HEK293T (cell line): Measurements from ENCODE around the gene MAMLD1.

ENCODE experiments used
- CTCF ChIA-PET: fragments of 350-600 bp; formaldehyde crosslinking; extraction: SDS; loops from one replicate; lab custom pipeline; 2021; ENCODE audit warnings: antibody characterized with exemption, inconsistent platforms; lab: Yijun Ruan, JAX
- POLR2A ChIA-PET: fragments of 350-600 bp; formaldehyde crosslinking; extraction: SDS; loops from one replicate; lab custom pipeline; 2020; ENCODE audit warnings: antibody characterized with exemption, inconsistent platforms; lab: Yijun Ruan, JAX
- DNase-seq: peaks from one replicate; pipeline ENCODE4 v3.0.0; 2012; ENCODE audit warnings: mixed read lengths; ENCODE audit errors: extremely low spot score
- ARNT ChIP-seq: fragments of 450-650 bp; IDR thresholded peaks from 2 replicates; pipeline ENCODE4 v1.6.1; 2017; ENCODE audit warnings: mild to moderate bottlenecking
- BHLHE40 ChIP-seq: fragments of 450-650 bp; IDR thresholded peaks from 2 replicates; pipeline ENCODE4 v1.6.1; 2016; ENCODE audit warnings: mild to moderate bottlenecking, moderate library complexity, borderline replicate concordance
- CTBP1 ChIP-seq: fragments of 450-650 bp; IDR thresholded peaks from 2 replicates; pipeline ENCODE4 v1.6.1; 2016; ENCODE audit warnings: borderline replicate concordance
- ELF4 ChIP-seq: fragments of 450-650 bp; IDR thresholded peaks from 2 replicates; pipeline ENCODE4 v1.6.1; 2017; ENCODE audit warnings: antibody characterized with exemption
- FOXA1 ChIP-seq: fragments of 450-650 bp; IDR thresholded peaks from 2 replicates; pipeline ENCODE4 v1.6.1; 2016; ENCODE audit warnings: mild to moderate bottlenecking
- FOXK2 ChIP-seq: fragments of 450-650 bp; IDR thresholded peaks from 2 replicates; pipeline ENCODE4 v1.6.1; 2016; ENCODE audit warnings: mild to moderate bottlenecking
- FOXM1 ChIP-seq: fragments of 450-650 bp; IDR thresholded peaks from 2 replicates; pipeline ENCODE4 v1.6.1; 2017; ENCODE audit warnings: mild to moderate bottlenecking, borderline replicate concordance
- HDGF ChIP-seq: fragments of 450-650 bp; IDR thresholded peaks from 2 replicates; pipeline ENCODE4 v1.6.1; 2017; ENCODE audit warnings: antibody characterized with exemption, borderline replicate concordance
- L3MBTL2 ChIP-seq: fragments of 450-650 bp; conservative IDR thresholded peaks from 2 replicates; pipeline ENCODE4 v1.6.1; 2016; ENCODE audit warnings: mild to moderate bottlenecking
- LEF1 ChIP-seq: fragments of 450-650 bp; IDR thresholded peaks from 2 replicates; pipeline ENCODE4 v1.6.1; 2017; ENCODE audit warnings: mild to moderate bottlenecking, borderline replicate concordance
- NFRKB ChIP-seq: fragments of 450-650 bp; IDR thresholded peaks from 2 replicates; pipeline ENCODE4 v1.6.1; 2016; ENCODE audit warnings: mild to moderate bottlenecking, moderate library complexity
- PKNOX1 ChIP-seq: fragments of 450-650 bp; IDR thresholded peaks from 2 replicates; pipeline ENCODE4 v1.6.1; 2016
- SP1 ChIP-seq: fragments of 450-650 bp; IDR thresholded peaks from 2 replicates; pipeline ENCODE4 v1.6.1; 2017
- SUZ12 ChIP-seq: fragments of 450-650 bp; IDR thresholded peaks from 2 replicates; pipeline ENCODE4 v1.6.1; 2016; ENCODE audit warnings: mild to moderate bottlenecking
- TARDBP ChIP-seq: fragments of 450-650 bp; IDR thresholded peaks from 2 replicates; pipeline ENCODE4 v1.6.1; 2016
- ZNF384 ChIP-seq: fragments of 450-650 bp; IDR thresholded peaks from 2 replicates; pipeline ENCODE4 v1.6.1; 2016

MAMLD1 gene

GRCh38 chrX:150408561-150408960, 45.4 kb downstream of the MAMLD1 start:
- ChIA-PET POLR2A (no interaction called here), CTCF (no interaction called here)
- TF ChIP-seq FOXK2 (no peak), BHLHE40 (no peak)
- DNase-seq: no peak

GRCh38 chrX:150409486-150409885, 46.4 kb downstream of the MAMLD1 start:
- no peak for TF ChIP-seq HDGF
- no peak for TF ChIP-seq L3MBTL2
- no peak for TF ChIP-seq PKNOX1
- no peak for TF ChIP-seq SUZ12
- no peak for TF ChIP-seq ELF4
- no peak for TF ChIP-seq FOXA1
- no peak for TF ChIP-seq TARDBP
- no peak for TF ChIP-seq SP1
- ChIA-PET CTCF (no interaction called here), POLR2A (no interaction called here)
- DNase-seq: no peak

- TF ChIP-seq FOXK2 (no peak), ZNF384 (no peak), TARDBP (no peak), FOXA1 (no peak)
- DNase-seq: no peak
- CTCF ChIA-PET: no interaction called here
- POLR2A ChIA-PET: no interaction called here
These were observed 46.8 kb downstream of the MAMLD1 start for GRCh38 chrX:150409964-150410363.

DNA sequence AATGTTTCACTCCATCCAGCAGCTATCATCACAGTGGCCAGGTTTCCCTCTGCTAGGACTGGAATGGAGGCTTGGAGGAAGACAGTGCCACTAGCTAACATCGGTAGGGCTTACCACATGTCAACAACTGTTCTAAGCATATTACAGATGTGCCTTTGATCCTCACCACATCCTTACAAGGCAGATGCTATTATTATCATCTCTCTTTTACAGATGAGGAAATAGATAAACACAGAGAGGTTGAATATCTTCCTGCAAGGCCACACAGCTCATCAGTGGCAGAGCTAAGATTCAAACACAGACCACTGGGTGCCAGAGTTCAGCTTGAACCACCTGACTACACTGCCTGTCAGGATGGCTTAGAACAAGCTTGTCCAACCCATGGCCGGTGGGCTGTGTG, 47.4 kb downstream of the MAMLD1 start:
- no peak for DNase-seq
- CTCF ChIA-PET: no interaction called here
- POLR2A ChIA-PET: no interaction called here
- TF ChIP-seq L3MBTL2 (no peak), FOXA1 (no peak)

- no peak for TF ChIP-seq SUZ12
- TF ChIP-seq FOXM1: no peak
- no peak for TF ChIP-seq L3MBTL2
- no peak for TF ChIP-seq NFRKB
- TF ChIP-seq ARNT: no peak
- no peak for TF ChIP-seq LEF1
- no peak for TF ChIP-seq SP1
- TF ChIP-seq ZNF384: no peak
- no peak for TF ChIP-seq FOXA1
- no peak for TF ChIP-seq BHLHE40
- no peak for TF ChIP-seq PKNOX1
- no peak for TF ChIP-seq ELF4
- TF ChIP-seq FOXK2: no peak
- no peak for TF ChIP-seq TARDBP
- TF ChIP-seq HDGF: no peak
- TF ChIP-seq CTBP1: no peak
- no peak for DNase-seq
- POLR2A ChIA-PET: no interaction called here
- CTCF ChIA-PET: no interaction called here
These were observed 48.5 kb downstream of the MAMLD1 start for GRCh38 chrX:150411656-150412055.

GRCh38 chrX:150414228-150414627, 51.1 kb downstream of the MAMLD1 start:
- ChIA-PET POLR2A (no interaction called here), CTCF (no interaction called here)
- TF ChIP-seq FOXM1: no peak
- no peak for TF ChIP-seq LEF1
- TF ChIP-seq SUZ12: no peak
- DNase-seq: no peak

- POLR2A ChIA-PET: no interaction called here
These were observed 53.4 kb downstream of the MAMLD1 start for GRCh38 chrX:150416469-150416868.

DNA sequence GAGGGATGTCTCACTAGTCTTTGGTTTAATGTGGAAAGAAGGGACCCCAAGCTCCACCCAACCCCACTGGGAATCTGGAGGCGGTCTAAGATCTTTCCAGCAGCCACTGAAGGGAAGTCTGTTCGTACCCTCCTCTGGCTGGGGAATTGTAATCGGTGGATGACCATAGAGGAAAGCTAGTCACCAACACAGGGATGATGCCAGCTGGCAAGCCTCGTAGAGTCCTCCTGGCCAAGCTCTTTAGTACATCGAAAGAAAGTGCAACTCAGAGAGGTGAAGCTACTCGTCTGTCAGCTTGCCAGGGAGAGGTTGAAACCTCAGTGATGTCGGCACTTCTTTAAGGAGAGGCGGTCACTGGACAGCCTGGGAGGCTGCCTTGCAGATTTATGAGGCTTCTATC, 58.7 kb downstream of the MAMLD1 start:
- no peak for DNase-seq
- TF ChIP-seq L3MBTL2: no peak
- TF ChIP-seq FOXM1: no peak
- TF ChIP-seq CTBP1: no peak
- no peak for TF ChIP-seq NFRKB
- TF ChIP-seq LEF1: no peak
- TF ChIP-seq HDGF: no peak
- no peak for TF ChIP-seq TARDBP
- no peak for TF ChIP-seq PKNOX1
- no peak for TF ChIP-seq SUZ12
- no peak for TF ChIP-seq FOXA1
- no peak for TF ChIP-seq BHLHE40
- no peak for TF ChIP-seq ARNT
- no peak for TF ChIP-seq SP1
- TF ChIP-seq ZNF384: no peak
- no peak for TF ChIP-seq ELF4
- TF ChIP-seq FOXK2: no peak
- ChIA-PET CTCF (no interaction called here), POLR2A (no interaction called here)

More at GRCh38 chrX:150416469-150416868, 53.4 kb downstream of the MAMLD1 start:
- no peak for DNase-seq
- CTCF ChIA-PET: no interaction called here
- no peak for TF ChIP-seq FOXA1
- TF ChIP-seq SUZ12: no peak
- TF ChIP-seq NFRKB: no peak
- no peak for TF ChIP-seq LEF1
- TF ChIP-seq CTBP1: no peak
